OCI-LY1 (cell line): ENCODE results near the gene RND1.

Experiments used
- H2AFZ ChIP-seq: fragments of 200-600 bp; sonication (generic), shearing (Covaris generic); 2 replicates; pipeline ENCODE4 v1.6.0; 2014; ENCODE audit warnings: antibody characterized with exemption, mild to moderate bottlenecking, low read length
- H3F3A ChIP-seq: fragments of 200-600 bp; sonication (generic), shearing (Covaris generic); 2 replicates; pipeline ENCODE4 v1.6.0; 2014; ENCODE audit warnings: mild to moderate bottlenecking, antibody characterized with exemption, low read length, moderate library complexity; ENCODE audit not compliant: insufficient read depth
- H3K27ac ChIP-seq: fragments of 200-600 bp; sonication (generic); 2 replicates; pipeline ENCODE4 v1.5.1; 2014; ENCODE audit warnings: low read length, mixed run types, mild to moderate bottlenecking, low read depth; ENCODE audit not compliant: poor library complexity, severe bottlenecking
- H3K27me3 ChIP-seq: fragments of 200-600 bp; sonication (generic); 2 replicates; pipeline ENCODE4 v1.6.0; 2014; ENCODE audit warnings: antibody characterized with exemption, mild to moderate bottlenecking, low read length, moderate library complexity; ENCODE audit not compliant: insufficient read depth
- H3K36me3 ChIP-seq: fragments of 200-600 bp; sonication (generic); 2 replicates; pipeline ENCODE4 v1.6.1; 2014; ENCODE audit warnings: mild to moderate bottlenecking, antibody characterized with exemption, low read length, moderate library complexity, mixed read lengths; ENCODE audit not compliant: insufficient read depth
- H3K4me1 ChIP-seq: fragments of 200-600 bp; sonication (generic); 2 replicates; pipeline ENCODE4 v1.5.1; 2014; ENCODE audit warnings: mild to moderate bottlenecking, low read length, moderate library complexity; ENCODE audit not compliant: insufficient read depth, severe bottlenecking
- H3K4me2 ChIP-seq: fragments of 200-600 bp; sonication (generic), shearing (Covaris generic); 2 replicates; pipeline ENCODE4 v1.6.1; 2014; ENCODE audit warnings: low read length
- H3K4me3 ChIP-seq: fragments of 200-600 bp; sonication (generic); 2 replicates; pipeline ENCODE4 v1.5.1; 2014; ENCODE audit warnings: low read length, low read depth, mild to moderate bottlenecking, mixed read lengths; ENCODE audit not compliant: poor library complexity, severe bottlenecking
- H3K79me2 ChIP-seq: fragments of 200-600 bp; shearing (Covaris generic); 2 replicates; pipeline ENCODE4 v1.6.1; 2016; ENCODE audit warnings: mixed run types, low read length, mixed read lengths; ENCODE audit not compliant: insufficient read depth
- H3K9ac ChIP-seq: fragments of 200-600 bp; sonication (generic), shearing (Covaris generic); 2 replicates; pipeline ENCODE4 v1.6.1; 2014; ENCODE audit warnings: mild to moderate bottlenecking, low read length, mixed read lengths
- H3K9me2 ChIP-seq: fragments of 200-600 bp; sonication (generic), shearing (Covaris generic); 2 replicates; pipeline ENCODE4 v1.6.1; 2014; ENCODE audit warnings: low read depth, mild to moderate bottlenecking, low read length, mixed read lengths
- H3K9me3 ChIP-seq: fragments of 200-600 bp; shearing (Covaris generic); 2 replicates; pipeline ENCODE4 v1.6.1; 2014; ENCODE audit warnings: low read length, mixed read lengths
- H4K20me1 ChIP-seq: fragments of 200-600 bp; sonication (generic), shearing (Covaris generic); 2 replicates; pipeline ENCODE4 v1.6.0; 2016; ENCODE audit warnings: mild to moderate bottlenecking, low read length; ENCODE audit not compliant: insufficient read depth
- CTCF ChIP-seq: fragments of 200-600 bp; sonication (generic), shearing (Covaris generic); IDR thresholded peaks from 2 replicates; pipeline ENCODE4 v1.5.1; 2017; ENCODE audit warnings: mild to moderate bottlenecking, antibody characterized with exemption, low read length, moderate library complexity, mixed read lengths
- EZH2 ChIP-seq: fragments of 200-600 bp; sonication (generic), shearing (Covaris generic); IDR thresholded peaks from 2 replicates; pipeline ENCODE4 v1.8.0; 2017; ENCODE audit warnings: borderline replicate concordance, mixed run types, mild to moderate bottlenecking, antibody characterized with exemption, low read length, moderate library complexity, mixed read lengths

RND1 gene

GRCh38 chr12:48828841-48829575 is 36.7 kb downstream of the RND1 start:
- no peak overlapping the region for H2AFZ ChIP-seq
- TF ChIP-seq EZH2 (no peak), CTCF (no peak)
- H3K27ac ChIP-seq = no peak overlapping the region
- no peaks in the 10 kb centered on the region for H3K9me2 ChIP-seq
- H3K4me2 ChIP-seq = no peak overlapping the region
- no peaks in the 10 kb centered on the region for H3F3A ChIP-seq
- H4K20me1 ChIP-seq = no peaks in the 10 kb centered on the region
- no peaks in the 10 kb centered on the region for H3K9me3 ChIP-seq
- H3K27me3 ChIP-seq = no peaks in the 10 kb centered on the region
- H3K9ac ChIP-seq = no peak overlapping the region
- H3K79me2 ChIP-seq = no peaks in the 10 kb centered on the region
- no peak overlapping the region for H3K4me3 ChIP-seq
- peaks cover 61% of the 10 kb centered on the region for H3K36me3 ChIP-seq
- H3K4me1 ChIP-seq = no peaks in the 10 kb centered on the region

- Histone ChIP-seq H3K4me3 (no peak overlapping the region), H3K9ac (no peak overlapping the region), H3K79me2 (no peaks in the 10 kb centered on the region), H3K27ac (no peak overlapping the region), H4K20me1 (no peaks in the 10 kb centered on the region), H3K4me2 (no peak overlapping the region), H3K27me3 (no peaks in the 10 kb centered on the region), H3K36me3 (peaks cover 54% of the 10 kb centered on the region), H3K9me3 (no peaks in the 10 kb centered on the region), H3F3A (no peaks in the 10 kb centered on the region), H3K9me2 (no peaks in the 10 kb centered on the region), H3K4me1 (no peaks in the 10 kb centered on the region), H2AFZ (no peak overlapping the region)
- no peak for TF ChIP-seq EZH2
- no peak for TF ChIP-seq CTCF
Measured at GRCh38 chr12:48828293-48828692, 37.4 kb downstream of the RND1 start.

DNA sequence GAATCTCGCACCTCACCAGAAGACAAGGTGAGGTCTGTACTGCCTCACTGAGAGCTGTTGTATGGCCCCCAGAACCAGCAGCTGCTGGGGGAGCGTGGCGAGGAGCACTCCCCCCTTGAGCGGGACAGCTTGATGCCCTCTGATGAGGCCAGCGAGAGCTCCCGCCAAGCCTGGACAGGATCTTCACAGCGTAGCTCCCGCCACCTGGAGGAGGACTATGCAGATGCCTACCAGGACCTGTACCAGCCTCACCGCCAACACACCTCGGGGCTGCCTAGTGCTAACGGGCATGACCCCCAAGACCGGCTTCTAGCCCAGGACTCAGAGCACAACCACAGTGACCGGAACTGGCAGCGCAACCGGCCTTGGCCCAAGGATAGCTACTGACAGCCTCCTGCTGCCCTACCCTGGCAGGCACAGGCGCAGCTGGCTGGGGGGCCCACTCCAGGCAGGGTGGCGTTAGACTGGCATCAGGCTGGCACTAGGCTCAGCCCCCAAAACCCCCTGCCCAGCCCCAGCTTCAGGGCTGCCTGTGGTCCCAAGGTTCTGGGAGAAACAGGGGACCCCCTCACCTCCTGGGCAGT is 38.1 kb downstream of the RND1 start:
- TF ChIP-seq CTCF = no peak
- TF ChIP-seq EZH2 = no peak
- H3K9me3 ChIP-seq = no peaks in the 10 kb centered on the region
- no peaks in the 10 kb centered on the region for H3K9me2 ChIP-seq
- no peaks in the 10 kb centered on the region for H3F3A ChIP-seq
- no peaks in the 10 kb centered on the region for H3K79me2 ChIP-seq
- H4K20me1 ChIP-seq = no peaks in the 10 kb centered on the region
- no peak overlapping the region for H3K27ac ChIP-seq
- no peaks in the 10 kb centered on the region for H3K27me3 ChIP-seq
- H3K9ac ChIP-seq = no peak overlapping the region
- H3K36me3 ChIP-seq = peaks cover 47% of the 10 kb centered on the region
- H3K4me1 ChIP-seq = no peaks in the 10 kb centered on the region
- no peak overlapping the region for H2AFZ ChIP-seq
- H3K4me2 ChIP-seq = no peak overlapping the region
- H3K4me3 ChIP-seq = no peak overlapping the region
